Caco-2 (cell line): Measurements from ENCODE around the gene EIF3J. TPM values are rescaled to one million over a fixed set of nuclear protein-coding genes. Genes with fewer than 3 reads are reported as not detected.

ENCODE experiments used
- BruUV-seq: library from RNA; stranded (reverse); fragments of 400-500 nt; replicated peaks from 2 replicates; lab custom pipeline; 2021; lab: Mats Ljungman, UMichigan
- CTCF ChIA-PET: fragments of 300-600 bp; sonication (Branson Sonifier 250); formaldehyde crosslinking; loops from one replicate; lab custom pipeline; 2022; ENCODE audit warnings: antibody characterized with exemption; lab: Charles Lee
- POLR2A ChIA-PET: fragments of 300-600 bp; sonication (Branson Sonifier 250); formaldehyde crosslinking; loops from one replicate; lab custom pipeline; 2022; ENCODE audit warnings: antibody characterized with exemption; lab: Charles Lee
- DNase-seq, 2 experiments: peaks; one replicate each; pipeline versions ENCODE4 v3.0.0 to v3.0.0-alpha.2; 2020 to 2022
- H3K27me3 ChIP-seq: replicated peaks from 2 replicates; pipeline ENCODE4 v1.6.0; 2011; ENCODE audit warnings: low read length; ENCODE audit not compliant: control insufficient read depth, insufficient read depth
- H3K36me3 ChIP-seq: 2 replicates; pipeline ENCODE4 v1.5.1; 2011; ENCODE audit warnings: low read length; ENCODE audit not compliant: control insufficient read depth, insufficient read depth
- H3K4me1 ChIP-seq: fragments of 250-450 bp; sonication (Bioruptor Pico); 2 replicates; pipeline ENCODE4 v1.5.1; 2020; ENCODE audit warnings: mild to moderate bottlenecking
- H3K4me3 ChIP-seq: 2 replicates; pipeline ENCODE4 v1.5.1; 2011; ENCODE audit warnings: low read depth, mild to moderate bottlenecking, control low read depth, low read length
- H3K9me3 ChIP-seq: fragments of 250-450 bp; sonication (Bioruptor Pico); 2 replicates; pipeline ENCODE4 v1.5.1; 2020; ENCODE audit warnings: mild to moderate bottlenecking, moderate library complexity
- H3K27ac Mint-ChIP-seq: one replicate; pipeline ENCODE4 v1.8.0; 2022; ENCODE audit warnings: mixed read lengths; ENCODE audit not compliant: unreplicated experiment
- H3K27me3 Mint-ChIP-seq: one replicate; pipeline ENCODE4 v1.8.0; 2022; ENCODE audit warnings: mixed read lengths; ENCODE audit not compliant: insufficient read depth, unreplicated experiment
- H3K36me3 Mint-ChIP-seq: one replicate; pipeline ENCODE4 v1.8.0; 2022; ENCODE audit warnings: mild to moderate bottlenecking, mixed read lengths; ENCODE audit not compliant: insufficient read depth, unreplicated experiment
- H3K4me1 Mint-ChIP-seq: one replicate; pipeline ENCODE4 v1.8.0; 2022; ENCODE audit warnings: low read depth, mixed read lengths; ENCODE audit not compliant: unreplicated experiment
- H3K4me3 Mint-ChIP-seq: one replicate; pipeline ENCODE4 v1.8.0; 2022; ENCODE audit warnings: mild to moderate bottlenecking, moderate library complexity, mixed read lengths; ENCODE audit not compliant: unreplicated experiment
- H3K9me3 Mint-ChIP-seq: one replicate; pipeline ENCODE4 v1.8.0; 2022; ENCODE audit warnings: mixed read lengths; ENCODE audit not compliant: unreplicated experiment
- CTCF ChIP-seq, 2 experiments: fragments of 200-600 bp in 1 of 2; IDR thresholded peaks; 1 replicate in 1 of 2; 2 replicates in 1 of 2; pipeline versions ENCODE4 v1.5.1 to v1.8.0; 2011 to 2022; ENCODE audit warnings: antibody characterized with exemption in 1 of 2, control low read depth in 1 of 2, inconsistent platforms in 1 of 2, low read depth in 1 of 2, low read length in 1 of 2, mild to moderate bottlenecking in 1 of 2, moderate library complexity in 1 of 2; ENCODE audit not compliant: insufficient read depth in 1 of 2, severe bottlenecking in 1 of 2, unreplicated experiment in 1 of 2
- intact Hi-C: fragments of 100-400 bp; cut with micrococcal nuclease; formaldehyde crosslinking; loops from one replicate; pipeline ENCODE4 v1.10.0; 2022; ENCODE audit not compliant: unreplicated experiment
- total RNA-seq: library from RNA; stranded (reverse); gene quantifications from 2 replicates; pipeline ENCODE4 v1.2.3, GENCODE V29; 2022

Gene EIF3J
- total RNA-seq, 1 experiment from 2014 or later: 179 TPM

GRCh38 chr15:44603126-44603525 is 66.2 kb downstream of the EIF3J start:
- POLR2A ChIA-PET: interaction anchor here (0.6 kb wide), 1 partner anchor 29 kb away, joined by 3 read pairs; no protein-coding TSS in a partner anchor
- no peak overlapping the region for H3K27ac Mint-ChIP-seq
- H3K9me3 ChIP-seq: no peaks in the 10 kb centered on the region
- no peaks in the 10 kb centered on the region for H3K9me3 Mint-ChIP-seq
- no peak overlapping the region for H3K4me3 Mint-ChIP-seq
- no peaks in the 10 kb centered on the region for H3K27me3 ChIP-seq
- CTCF ChIA-PET: no interaction called here
- DNase-seq: no peak
- H3K4me1 ChIP-seq: no peaks in the 10 kb centered on the region
- no peaks in the 10 kb centered on the region; the same call in 1 of the 2 replicates for H3K36me3 ChIP-seq
- no peaks in the 10 kb centered on the region for H3K4me1 Mint-ChIP-seq
- intact Hi-C loops: no loop called here
- BruUV-seq: no TSS peak
- peaks cover 45% of the 10 kb centered on the region for H3K36me3 Mint-ChIP-seq
- H3K27me3 Mint-ChIP-seq: no peaks in the 10 kb centered on the region
- no peak for TF ChIP-seq CTCF (IDR thresholded peaks at IDR 0.05; ENCODE audit: insufficient read depth in 1 of 2, low read depth in 1 of 2, low read length in 1 of 2, severe bottlenecking in 1 of 2, unreplicated experiment in 1 of 2)
- H3K4me3 ChIP-seq: no peak overlapping the region

- DNase-seq: no peak
- Mint-ChIP-seq H3K36me3 (peaks cover 48% of the 10 kb centered on the region), H3K9me3 (no peaks in the 10 kb centered on the region), H3K27me3 (no peaks in the 10 kb centered on the region), H3K4me3 (no peak overlapping the region), H3K4me1 (no peaks in the 10 kb centered on the region), H3K27ac (no peak overlapping the region)
- no peaks in the 10 kb centered on the region for H3K9me3 ChIP-seq
- ChIA-PET CTCF (no interaction called here), POLR2A (no interaction called here)
- H3K27me3 ChIP-seq: no peaks in the 10 kb centered on the region
- TF ChIP-seq CTCF (IDR thresholded peaks at IDR 0.05; ENCODE audit: insufficient read depth in 1 of 2, low read depth in 1 of 2, low read length in 1 of 2, severe bottlenecking in 1 of 2, unreplicated experiment in 1 of 2): no peak
- no peaks in the 10 kb centered on the region for H3K4me1 ChIP-seq
- no peaks in the 10 kb centered on the region for H3K36me3 ChIP-seq
- no peak overlapping the region for H3K4me3 ChIP-seq
- no TSS peak for BruUV-seq
- intact Hi-C loops: no loop called here
Observed at GRCh38 chr15:44606740-44607139, 69.8 kb downstream of the EIF3J start.

Other genes starting within 250 kb of the EIF3J start
- gene GOLM2, start 248.4 kb upstream of the EIF3J start, total RNA-seq: 34.1 and 35.8 TPM in 2 replicates
- 55.9 and 60.8 TPM in 2 replicates for gene CTDSPL2, start 109.5 kb upstream of the EIF3J start, total RNA-seq
- 43.3 and 45.7 TPM in 2 replicates for gene SPG11, start 126.5 kb downstream of the EIF3J start, total RNA-seq
- gene PATL2, start 174.2 kb downstream of the EIF3J start, total RNA-seq: 0.32 TPM in 1 of 2 replicates, not detected in the other
- gene B2M, start 174.4 kb downstream of the EIF3J start, total RNA-seq: 269 and 273 TPM in 2 replicates
- gene TRIM69, start 199.4 kb downstream of the EIF3J start, total RNA-seq: 5.8 and 6.7 TPM in 2 replicates